ENCODE measurements around the gene RAB41.

- no peak for TF ChIP-seq KLF8 (tag by site-specific recombination; IDR thresholded peaks at IDR 0.05)
- no peak for TF ChIP-seq CTCF (tag by site-specific recombination; IDR thresholded peaks at IDR 0.05)
- TF ChIP-seq ZNF776 (tag by site-specific recombination; IDR thresholded peaks at IDR 0.05; ENCODE audit: borderline replicate concordance), result no peak
- TF ChIP-seq ZNF302 (tag by site-specific recombination; IDR thresholded peaks at IDR 0.05; ENCODE audit: low read depth), result no peak
- no peak for TF ChIP-seq REST (tag by site-specific recombination; IDR thresholded peaks at IDR 0.05)
- TF ChIP-seq ZNF785 (tag by site-specific recombination; IDR thresholded peaks at IDR 0.05), result no peak
- TF ChIP-seq FEZF1 (tag by site-specific recombination; IDR thresholded peaks at IDR 0.05), result no peak
- no peak for TF ChIP-seq YY1 (tag by site-specific recombination; IDR thresholded peaks at IDR 0.05)
Measured at GRCh38 chrX:70257423-70258288, 24.3 kb upstream of the RAB41 start.

Data from HEK293 (cell line).